Kidney (tissue), 14 donors: ENCODE results near the gene PPM1H. TPM values are rescaled to one million over a fixed set of nuclear protein-coding genes. Genes with fewer than 3 reads are reported as not detected.
"Not testable (repeated sequence)": the region's sequence is repeated elsewhere in the genome, so short reads cannot be mapped to it uniquely, and the experiment has no call there.

ENCODE experiments used
- DNase-seq, 5 donors: peaks; one replicate each; pipeline ENCODE4 v3.0.0-alpha.2; 2013 to 2020
- FAIRE-seq: peaks from 2 replicates; lab custom pipeline; 2012; peaks lifted over from hg19 to GRCh38; lab: Jason Lieb, UNC
- H3K27ac ChIP-seq, 2 donors: one replicate each; pipeline ENCODE4 v1.7.0; 2013; ENCODE audit warnings: low read depth in 2 of 2, low read length in 2 of 2, inconsistent platforms in 1 of 2
- H3K27me3 ChIP-seq: one replicate; pipeline ENCODE4 v1.7.1; 2013; ENCODE audit warnings: low read length, inconsistent platforms; ENCODE audit not compliant: control insufficient read depth, insufficient read depth
- H3K36me3 ChIP-seq, 3 donors: one replicate each; pipeline versions ENCODE4 v1.7.0 to v1.7.1; 2013; ENCODE audit warnings: low read length in 3 of 3, control low read depth in 1 of 3, inconsistent platforms in 1 of 3; ENCODE audit not compliant: insufficient read depth in 3 of 3, control insufficient read depth in 2 of 3
- H3K4me1 ChIP-seq, 3 donors: one replicate each; pipeline versions ENCODE4 v1.7.0 to v1.7.1; 2013; ENCODE audit warnings: low read length in 3 of 3, inconsistent platforms in 1 of 3, low read depth in 1 of 3; ENCODE audit not compliant: control insufficient read depth in 2 of 3, insufficient read depth in 2 of 3
- H3K4me3 ChIP-seq, 3 donors: one replicate each; pipeline versions ENCODE4 v1.7.0 to v1.8.1; 2013; ENCODE audit warnings: low read length in 3 of 3, control low read depth in 1 of 3, inconsistent platforms in 1 of 3
- H3K9ac ChIP-seq, 3 donors: one replicate each; pipeline versions ENCODE4 v1.7.0 to v1.7.1; 2013; ENCODE audit warnings: low read length in 3 of 3, control low read depth in 1 of 3, inconsistent platforms in 1 of 3
- H3K9me3 ChIP-seq, 3 donors: one replicate each; pipeline versions ENCODE4 v1.7.0 to v1.7.1; 2013; ENCODE audit warnings: low read length in 3 of 3, control low read depth in 1 of 3, inconsistent platforms in 1 of 3; ENCODE audit not compliant: control insufficient read depth in 2 of 3, insufficient read depth in 1 of 3
- CTCF ChIP-seq: IDR thresholded peaks from 3 replicates; pipeline ENCODE4 v1.5.1; 2012; ENCODE audit warnings: mild to moderate bottlenecking, moderate library complexity, borderline replicate concordance; ENCODE audit not compliant: insufficient read depth; ENCODE audit errors: extremely low read depth
- intact Hi-C: fragments of 100-400 bp; cut with DNase I; formaldehyde crosslinking; loops from one replicate; pipeline ENCODE4 v1.11.1; 2022
- polyA plus RNA-seq: library from polyadenylated mRNA; stranded (reverse); fragments of 350-450 nt; fragmentation: Illumina TruSeq; extraction: RNeasy Lipid Tissue Mini Kit (QIAGEN cat#74804); gene quantifications from one replicate; pipeline ENCODE4 v1.2.3, GENCODE V29; 2014; ENCODE audit warnings: low read depth, low replicate concordance; ENCODE audit not compliant: insufficient read depth
- total RNA-seq: library from RNA; stranded (reverse); fragmentation: NEBNext Ultra II Directional; extraction: Animal tissue kit (Norgen Biotek cat#: 25700); gene quantifications from one replicate; pipeline ENCODE4 v1.2.1, GENCODE V29; 2021
- donor health status: control.
- donor health status: control.
- donor health status: control.
- donor health status: control.
- donor health status: control.
- donor health status: DM: yes; HTN: yes; CAD: no.
- donor health status: Normal renal cell carcinoma (clear cell type).

The PPM1H gene
- total and polyA plus RNA-seq, 2 donors from 2014 or later, result 8.7 to 25.0 TPM

GRCh38 chr12:62668782-62669181 lies 266.2 kb downstream of the PPM1H start:
- H3K27me3 ChIP-seq, result no peaks in the 10 kb centered on the region
- no peak overlapping the region for H3K27ac ChIP-seq
- H3K4me3 ChIP-seq, result no peak overlapping the region
- no peaks in the 10 kb centered on the region for H3K36me3 ChIP-seq
- intact Hi-C loops, result no loop called here
- no peaks in the 10 kb centered on the region for H3K4me1 ChIP-seq
- FAIRE-seq (no peak), DNase-seq (no peak)
- H3K9me3 ChIP-seq, result no peaks in the 10 kb centered on the region
- H3K9ac ChIP-seq, result no peak overlapping the region
- TF ChIP-seq CTCF, result no peak

GRCh38 chr12:62664951-62665350 lies 270.0 kb downstream of the PPM1H start:
- H3K27me3 ChIP-seq, DNase-seq, intact Hi-C loops, H3K9ac ChIP-seq, H3K4me1 ChIP-seq, H3K9me3 ChIP-seq, FAIRE-seq, H3K36me3 ChIP-seq, H3K4me3 ChIP-seq, H3K27ac ChIP-seq: not testable (repeated sequence)

GRCh38 chr12:62660756-62661155 lies 274.2 kb downstream of the PPM1H start:
- Histone ChIP-seq H3K27me3 (no peaks in the 10 kb centered on the region), H3K36me3 (no peaks in the 10 kb centered on the region), H3K9ac (no peak overlapping the region), H3K4me3 (no peak overlapping the region), H3K27ac (no peak overlapping the region), H3K4me1 (peaks cover 0 to 2% (median 0%) of the 10 kb centered on the region in 3 donors), H3K9me3 (no peaks in the 10 kb centered on the region)
- no peak for TF ChIP-seq CTCF
- DNase-seq (no peak), FAIRE-seq (no peak)
- intact Hi-C loops, result no loop called here

GRCh38 chr12:62659453-62660295 lies 275.3 kb downstream of the PPM1H start:
- no peak for FAIRE-seq
- H3K4me1 ChIP-seq, result peaks cover 0 to 2% (median 0%) of the 10 kb centered on the region in 3 donors
- H3K9ac ChIP-seq, result no peak overlapping the region
- no peaks in the 10 kb centered on the region for H3K36me3 ChIP-seq
- peak overlapping the region in 1 of 2 donors; percentile 34 for H3K27ac ChIP-seq
- no peaks in the 10 kb centered on the region for H3K27me3 ChIP-seq
- no peak overlapping the region for H3K4me3 ChIP-seq
- peak in 1 of 5 donors; percentile 31 for DNase-seq
- no peak for TF ChIP-seq CTCF
- intact Hi-C loops, result no loop called here
- no peaks in the 10 kb centered on the region for H3K9me3 ChIP-seq
